Measurements from ENCODE around the gene ZSCAN16. TPM values are rescaled to one million over a fixed set of nuclear protein-coding genes. Genes with fewer than 3 reads are reported as not detected.

ZSCAN16 gene
- total and polyA plus RNA-seq, 9 of the 15 experiments (the other 6 are each of a cell fraction or from before 2014, with no cell fraction given), result 0.08 TPM; not detected in 8

- TF ChIP-seq REST (IDR thresholded peaks at IDR 0.05; ENCODE audit: borderline replicate concordance) (no peak), REST (CRISPR knock-in tag; IDR thresholded peaks at IDR 0.05; ENCODE audit: low read depth) (peak; percentile 86), ZNF561 (CRISPR knock-in tag; conservative IDR thresholded peaks at IDR 0.05) (no peak), ATF4 (CRISPR knock-in tag; IDR thresholded peaks at IDR 0.05) (peak; percentile 35; the same call in 1 of the 2 replicates), DIDO1 (tag; IDR thresholded peaks at IDR 0.05; ENCODE audit: low read depth) (peak; percentile 100), CBX2 (IDR thresholded peaks at IDR 0.05; ENCODE audit: insufficient read depth, low read length, poor library complexity, severe bottlenecking) (no peak), CSDE1 (IDR thresholded peaks at IDR 0.05) (peak in 1 of 2 experiments; percentile 96; a peak in 2 of 4 replicates), GABPB2 (CRISPR knock-in tag; conservative IDR thresholded peaks at IDR 0.05) (no peak; the same call in 1 of the 2 replicates), ELK1 (CRISPR knock-in tag; IDR thresholded peaks at IDR 0.05) (no peak), ZNF778 (CRISPR knock-in tag; IDR thresholded peaks at IDR 0.05) (no peak), CHAMP1 (IDR thresholded peaks at IDR 0.05) (peak; percentile 86; the same call in 1 of the 2 replicates), SAFB2 (IDR thresholded peaks at IDR 0.05; ENCODE audit: borderline replicate concordance, low read depth, low read length, severe bottlenecking) (no peak), KLF13 (tag; IDR thresholded peaks at IDR 0.05; ENCODE audit: borderline replicate concordance, low read depth) (peak; percentile 79; the same call in 1 of the 2 replicates)
Observed at GRCh38 chr6:28080631-28081485, 43.6 kb upstream of the ZSCAN16 start (continued).
